HG03097 (cell line): ENCODE measurements around the gene NKD1.

ENCODE experiments used
- ATAC-seq: cut with Tn5 transposase; IDR thresholded peaks from one replicate; pipeline ENCODE4 v1.9.1; 2021; ENCODE audit not compliant: unreplicated experiment, low FRiP score

The NKD1 gene

DNA sequence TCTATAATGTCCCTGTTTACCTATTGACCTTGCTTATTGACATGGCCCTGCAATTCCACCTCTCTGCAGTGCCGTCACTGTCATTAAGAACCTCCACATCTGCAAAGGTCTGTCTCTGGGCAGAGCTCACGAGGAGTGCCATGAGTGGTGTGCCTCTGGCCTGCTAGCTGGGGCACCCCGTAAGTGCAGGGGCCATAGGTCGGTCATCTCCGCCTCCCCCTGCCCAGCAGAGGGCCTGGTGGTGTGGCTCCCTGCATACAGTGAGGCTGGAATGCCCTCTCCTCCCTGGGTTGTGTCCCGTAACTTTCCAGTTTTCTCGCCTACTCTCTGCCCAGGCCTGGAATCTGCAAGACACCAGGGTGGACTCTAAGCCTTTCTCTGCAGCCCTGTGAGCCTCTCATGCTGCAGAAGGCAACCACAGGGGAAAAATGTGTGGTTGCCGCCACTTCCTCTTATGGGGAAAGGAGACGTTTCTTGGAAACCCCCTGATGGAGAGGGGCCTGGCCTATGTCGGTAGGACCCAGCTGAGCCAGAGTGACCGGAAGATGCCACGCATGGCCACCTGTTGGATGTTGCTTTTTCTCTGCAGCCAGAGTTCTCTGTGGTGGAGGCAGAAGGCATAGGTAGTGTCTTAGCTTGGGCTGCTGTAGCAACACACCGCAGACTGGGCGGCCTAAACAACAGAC is 135.6 kb downstream of the NKD1 start:
- ATAC-seq, result peak; percentile 59

DNA sequence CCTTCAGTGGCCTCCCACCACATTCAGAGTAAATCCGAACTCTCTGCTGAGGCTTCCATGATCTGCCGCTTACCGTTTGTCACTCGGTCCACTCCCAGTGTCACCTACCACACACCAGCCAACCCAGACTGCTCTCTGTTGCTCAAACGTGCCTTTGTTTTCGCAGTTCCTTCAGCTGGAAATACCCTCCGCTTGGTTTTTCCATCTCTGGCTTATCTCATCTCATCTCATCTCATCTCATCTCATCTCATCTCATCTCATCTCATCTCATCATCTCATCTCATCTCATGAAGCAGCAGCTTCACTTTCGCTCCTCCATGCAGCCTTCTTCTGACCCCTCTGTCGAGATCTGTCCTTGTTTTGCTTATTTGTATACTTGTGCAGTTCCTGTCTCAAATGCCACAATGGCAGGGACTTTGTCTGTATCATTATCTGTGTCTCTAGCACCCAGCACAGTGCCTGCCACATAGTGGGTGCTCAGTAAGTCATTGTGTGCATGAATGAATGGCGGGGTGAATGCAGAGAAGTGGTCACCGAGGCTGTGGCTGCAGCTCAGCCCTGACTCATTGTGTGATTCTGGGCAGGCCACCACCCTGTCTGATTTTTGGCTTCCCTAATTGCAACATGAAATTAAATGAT is 136.7 kb downstream of the NKD1 start:
- ATAC-seq, result no peak

DNA sequence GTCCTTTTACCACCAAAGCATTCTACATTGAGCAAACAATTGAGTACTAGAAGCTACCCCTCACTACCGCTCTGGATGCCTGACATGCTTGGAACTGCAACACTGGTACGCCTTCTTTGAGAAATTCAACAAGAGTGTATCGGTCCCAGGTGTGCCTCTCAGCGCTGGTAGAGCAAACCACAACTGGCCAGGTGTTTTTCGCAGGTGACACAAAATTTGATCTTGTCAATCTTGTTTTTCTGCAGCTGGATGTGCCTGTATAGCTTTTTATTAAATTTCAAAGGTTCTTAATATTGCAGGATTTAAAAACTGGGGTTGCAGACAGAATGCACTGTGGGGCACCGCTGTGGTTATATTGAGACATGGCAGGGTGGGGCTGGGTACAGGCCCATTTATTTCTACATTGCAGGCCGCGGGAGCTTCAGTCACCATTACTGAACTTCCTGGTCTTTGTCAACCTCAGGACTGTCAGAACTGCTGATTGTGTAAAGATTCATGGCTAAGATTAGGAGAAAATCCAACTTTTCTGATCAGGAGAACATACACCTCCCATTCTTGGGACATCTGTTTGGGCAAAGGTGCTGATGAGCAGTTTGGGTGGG is 137.4 kb downstream of the NKD1 start:
- no peak for ATAC-seq

DNA sequence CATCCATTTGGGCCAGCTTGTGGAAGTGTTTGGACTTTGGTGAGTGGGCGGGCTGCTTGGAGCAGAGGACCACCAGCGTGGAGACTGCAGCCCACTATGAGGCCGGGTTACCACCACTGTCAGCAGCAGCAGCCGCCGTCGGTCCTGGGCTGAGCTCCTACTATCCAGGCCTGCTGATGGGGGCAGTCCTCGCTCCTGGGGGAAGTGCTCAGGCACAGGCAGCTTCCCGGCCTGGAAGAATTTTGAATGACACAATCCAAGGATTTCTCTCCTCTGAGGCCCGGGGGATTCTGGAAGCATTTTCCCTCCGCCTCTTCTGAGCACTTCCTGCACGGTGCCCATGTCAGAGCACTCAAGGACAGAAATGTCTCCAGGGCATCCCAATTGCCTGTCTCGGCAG is 139.9 kb downstream of the NKD1 start:
- no peak for ATAC-seq

DNA sequence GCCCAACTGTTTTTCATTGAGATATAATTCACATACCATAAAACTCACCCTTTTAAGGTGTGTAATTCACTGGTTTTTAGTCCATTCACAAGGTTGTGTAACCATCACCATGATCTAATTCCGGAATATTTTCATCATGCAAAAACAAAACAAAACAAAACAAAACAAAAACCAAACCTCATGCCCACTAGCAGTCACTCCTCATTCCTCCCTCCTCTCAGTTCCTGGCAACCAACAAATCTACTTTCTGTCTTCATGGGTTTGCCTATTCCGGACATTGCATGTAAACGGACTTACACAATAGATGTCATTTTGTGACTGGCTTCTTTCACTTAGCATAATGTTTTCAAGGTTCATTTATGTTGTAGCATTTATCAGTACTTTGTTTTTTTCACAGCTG is 140.7 kb downstream of the NKD1 start:
- no peak for ATAC-seq

DNA sequence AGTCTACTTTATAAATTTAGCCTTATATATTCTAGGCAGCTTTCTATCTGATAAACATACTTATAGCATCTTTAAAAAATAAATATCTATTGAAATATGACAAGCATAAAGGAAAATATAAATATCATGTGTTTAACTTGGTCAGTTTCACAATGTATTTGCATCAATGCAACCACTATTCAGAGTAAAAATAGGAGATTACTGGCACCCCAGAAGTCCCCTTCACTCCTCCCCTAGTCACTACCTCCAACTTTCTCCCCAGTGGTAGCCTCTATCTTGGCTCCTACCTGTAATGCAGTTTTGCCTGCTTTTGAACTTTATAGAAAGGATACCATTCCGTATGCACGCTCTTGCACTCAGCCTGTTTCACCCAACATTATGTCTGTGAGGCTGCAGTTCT is 142.0 kb downstream of the NKD1 start:
- ATAC-seq, result no peak

DNA sequence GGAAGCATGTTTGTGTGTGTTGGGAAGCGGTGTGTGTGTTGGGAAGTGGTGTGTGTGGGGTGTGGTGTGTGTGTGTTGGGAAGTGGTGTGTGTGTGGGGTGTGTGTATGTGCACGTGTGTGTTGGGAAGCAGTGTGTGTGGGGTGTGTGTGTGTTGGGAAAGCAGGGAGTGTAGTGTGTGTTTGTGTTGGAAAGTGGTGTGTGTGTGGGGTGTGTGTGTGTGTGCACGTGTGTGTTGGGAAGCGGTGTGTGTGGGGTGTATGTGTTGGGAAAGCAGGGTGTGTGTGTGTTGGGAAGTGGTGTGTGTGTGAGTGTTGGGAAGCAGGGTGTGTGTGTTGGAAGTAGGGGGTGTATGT is 144.4 kb downstream of the NKD1 start:
- ATAC-seq, result no peak

DNA sequence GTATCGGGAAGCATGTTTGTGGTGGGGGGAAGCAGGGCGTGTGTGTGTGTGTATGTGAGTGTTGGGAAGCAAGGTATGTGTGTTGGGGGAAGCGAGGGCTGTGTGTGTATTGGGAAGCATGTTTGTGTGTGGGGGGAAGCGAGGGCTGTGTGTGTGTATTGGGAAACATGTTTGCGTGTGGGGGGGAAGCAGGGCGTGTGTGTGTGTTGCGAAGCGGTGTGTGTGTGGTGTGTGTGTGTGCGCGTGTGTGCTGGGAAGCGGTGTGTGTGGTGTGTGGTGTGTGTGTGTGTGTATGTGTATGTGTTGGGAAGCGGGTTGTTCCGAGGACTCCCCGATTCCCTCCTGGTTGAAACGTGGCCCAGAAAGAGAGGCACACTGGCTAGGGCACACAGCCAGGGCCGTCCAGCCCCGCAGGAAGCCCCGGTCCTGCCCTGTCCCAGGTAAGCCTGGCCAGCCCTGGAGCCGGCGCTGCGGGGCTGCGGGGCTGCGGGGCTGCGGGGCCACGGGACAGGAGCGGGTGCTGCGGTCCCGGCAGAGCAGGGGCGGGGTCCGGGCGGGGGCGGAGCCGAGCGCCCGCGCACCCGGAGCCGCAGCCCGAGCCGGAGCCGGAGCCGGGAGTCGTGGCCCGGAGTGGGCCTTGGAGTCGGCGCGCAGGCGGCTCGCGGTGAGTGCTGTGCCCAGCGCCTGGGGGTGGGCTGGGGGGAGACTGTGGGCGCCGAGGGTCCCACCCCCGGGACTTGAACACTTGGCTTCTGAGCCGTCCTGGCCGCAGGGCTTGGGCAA is 145.0 kb downstream of the NKD1 start, which contains the start of gene NOD2:
Gene NOD2, plus strand, starts transcription at position 608 of the 783 bp plus-strand sequence. CDS start 5,890 bp downstream, outside the sequence.
- no peak for ATAC-seq

DNA sequence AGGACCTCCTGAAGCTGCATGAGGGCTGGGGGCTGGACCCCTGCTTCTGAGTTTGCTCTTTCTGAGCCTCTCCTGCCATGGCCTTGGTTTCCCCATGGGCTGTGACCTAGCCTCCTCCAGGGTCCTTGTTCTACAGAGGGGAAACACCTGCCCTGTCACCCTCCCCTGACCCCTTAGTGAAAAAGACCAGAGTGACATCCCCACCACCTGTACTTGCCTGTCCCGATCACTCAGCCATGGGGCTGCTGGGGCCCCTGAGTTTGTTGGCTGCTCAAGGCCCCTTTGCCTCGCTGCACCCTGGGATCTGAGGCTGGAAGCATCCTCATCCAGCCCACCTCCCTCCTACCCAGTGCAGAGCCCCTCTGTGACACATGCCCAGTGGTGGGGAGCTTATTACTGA is 146.0 kb downstream of the NKD1 start:
- no peak for ATAC-seq

DNA sequence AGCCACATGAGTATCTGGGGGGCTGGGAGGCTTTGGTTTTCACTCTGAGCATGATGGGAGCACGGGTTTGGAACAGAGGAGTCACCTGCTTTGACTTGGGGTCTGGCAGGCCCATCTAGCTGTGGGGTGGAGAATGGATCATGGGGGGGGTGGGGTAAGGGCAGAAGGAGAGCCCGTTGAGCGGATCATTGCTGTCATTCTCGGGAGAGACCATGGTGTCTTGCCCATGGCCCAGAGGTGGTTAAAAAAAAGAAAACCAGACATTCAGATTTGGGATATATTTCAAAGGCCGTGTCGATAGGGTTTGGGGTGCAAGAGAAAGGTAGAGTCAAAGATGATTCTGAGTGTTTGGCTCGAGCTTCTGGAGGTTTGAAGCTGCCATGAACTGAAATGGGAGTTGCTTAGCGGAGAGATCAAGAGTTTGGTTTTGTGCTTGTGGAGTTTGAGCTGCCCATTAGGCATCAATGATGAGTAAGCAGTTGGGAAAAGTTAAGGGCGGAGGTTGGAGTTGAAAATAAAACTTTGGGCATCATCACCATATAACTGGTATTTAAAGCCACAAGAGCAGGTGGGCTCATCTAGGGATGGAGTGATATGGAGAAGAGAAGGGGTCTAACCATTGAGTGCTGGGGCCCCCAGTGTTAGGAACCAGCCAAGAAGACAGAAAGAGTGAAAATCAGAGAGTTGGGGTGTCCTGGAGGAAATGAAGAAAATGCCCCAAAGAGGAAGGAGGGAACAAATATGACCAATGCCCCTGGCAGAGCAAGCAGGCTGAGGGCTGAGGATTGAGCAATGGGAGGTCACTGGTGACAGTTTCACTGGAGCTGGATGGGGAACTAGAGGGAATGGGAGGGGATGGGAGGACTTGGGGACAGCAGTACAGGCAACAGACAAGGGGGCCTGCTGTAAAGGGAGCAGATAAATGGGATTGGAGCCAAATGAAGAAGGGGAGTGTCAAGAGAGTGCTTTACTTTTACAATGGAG is 147.1 kb downstream of the NKD1 start:
- ATAC-seq, result no peak

DNA sequence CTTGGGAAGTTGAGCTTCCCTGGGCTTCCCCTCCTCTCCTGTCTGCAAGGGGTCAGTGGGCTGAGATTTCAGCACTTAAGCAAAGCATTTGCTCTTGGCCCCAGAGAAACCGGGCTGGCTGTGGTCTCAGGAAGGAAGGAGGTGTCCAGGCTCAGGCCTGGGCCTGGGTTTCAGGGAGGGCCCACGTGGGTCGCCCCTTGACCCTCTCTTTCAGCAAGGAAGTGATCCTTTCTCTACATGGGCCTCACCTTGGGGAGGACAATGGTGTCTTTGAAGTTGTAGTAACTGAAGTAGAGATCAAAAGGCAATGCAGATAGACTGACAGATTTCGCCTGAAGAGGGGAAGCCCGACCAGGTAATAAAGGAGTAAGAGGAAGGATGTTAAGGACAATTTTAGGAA is 147.9 kb downstream of the NKD1 start:
- peak; percentile 41 for ATAC-seq

DNA sequence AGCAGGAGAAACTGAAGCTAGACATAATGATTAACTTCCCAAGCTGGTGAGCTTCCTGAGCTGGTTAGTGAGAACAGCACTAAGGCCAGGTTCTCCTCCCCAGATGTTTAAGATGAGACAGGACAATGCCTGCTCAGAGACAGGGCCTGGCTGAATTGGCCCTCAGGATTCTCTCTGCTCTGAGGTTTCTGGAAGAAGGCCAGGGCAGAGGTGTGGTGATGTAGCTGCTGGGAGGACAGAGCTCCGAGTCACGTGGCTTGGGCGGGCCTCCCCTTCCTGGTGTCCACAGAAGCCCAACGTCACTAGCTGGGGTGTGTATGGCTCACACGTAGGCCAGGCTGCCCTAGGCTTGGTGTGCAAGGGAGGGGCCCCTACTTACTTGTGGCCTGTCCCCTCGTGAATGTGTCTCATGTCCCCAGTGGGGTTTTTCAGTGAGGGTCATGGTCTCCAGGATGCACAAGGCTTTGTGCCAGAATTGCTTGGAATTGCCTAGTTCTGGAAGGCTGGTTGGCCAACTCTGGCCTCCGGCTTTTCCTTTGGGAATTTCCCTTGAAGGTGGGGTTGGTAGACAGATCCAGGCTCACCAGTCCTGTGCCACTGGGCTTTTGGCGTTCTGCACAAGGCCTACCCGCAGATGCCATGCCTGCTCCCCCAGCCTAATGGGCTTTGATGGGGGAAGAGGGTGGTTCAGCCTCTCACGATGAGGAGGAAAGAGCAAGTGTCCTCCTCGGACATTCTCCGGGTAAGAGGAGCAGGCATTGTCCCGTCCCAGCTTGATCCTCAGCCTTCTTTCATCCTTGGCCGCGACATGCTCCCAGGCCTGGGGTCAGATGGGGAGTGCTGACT is 148.6 kb downstream of the NKD1 start:
- ATAC-seq, result peak; percentile 32

DNA sequence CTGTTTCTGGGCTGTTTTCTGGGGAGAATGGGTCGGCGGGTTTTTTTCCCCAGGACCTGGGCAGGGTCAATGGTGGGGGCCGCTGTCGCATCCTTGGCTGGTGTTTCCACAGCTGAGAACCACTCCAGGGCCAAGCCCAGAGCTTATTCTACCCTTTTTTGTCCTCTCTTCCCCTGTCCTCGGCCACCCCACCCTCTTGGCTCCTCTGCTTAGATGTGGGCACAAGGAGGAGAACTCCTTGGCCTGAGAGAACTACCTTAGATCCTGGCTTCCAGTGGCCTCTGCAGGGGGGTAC is 149.2 kb downstream of the NKD1 start:
- ATAC-seq, result no peak

DNA sequence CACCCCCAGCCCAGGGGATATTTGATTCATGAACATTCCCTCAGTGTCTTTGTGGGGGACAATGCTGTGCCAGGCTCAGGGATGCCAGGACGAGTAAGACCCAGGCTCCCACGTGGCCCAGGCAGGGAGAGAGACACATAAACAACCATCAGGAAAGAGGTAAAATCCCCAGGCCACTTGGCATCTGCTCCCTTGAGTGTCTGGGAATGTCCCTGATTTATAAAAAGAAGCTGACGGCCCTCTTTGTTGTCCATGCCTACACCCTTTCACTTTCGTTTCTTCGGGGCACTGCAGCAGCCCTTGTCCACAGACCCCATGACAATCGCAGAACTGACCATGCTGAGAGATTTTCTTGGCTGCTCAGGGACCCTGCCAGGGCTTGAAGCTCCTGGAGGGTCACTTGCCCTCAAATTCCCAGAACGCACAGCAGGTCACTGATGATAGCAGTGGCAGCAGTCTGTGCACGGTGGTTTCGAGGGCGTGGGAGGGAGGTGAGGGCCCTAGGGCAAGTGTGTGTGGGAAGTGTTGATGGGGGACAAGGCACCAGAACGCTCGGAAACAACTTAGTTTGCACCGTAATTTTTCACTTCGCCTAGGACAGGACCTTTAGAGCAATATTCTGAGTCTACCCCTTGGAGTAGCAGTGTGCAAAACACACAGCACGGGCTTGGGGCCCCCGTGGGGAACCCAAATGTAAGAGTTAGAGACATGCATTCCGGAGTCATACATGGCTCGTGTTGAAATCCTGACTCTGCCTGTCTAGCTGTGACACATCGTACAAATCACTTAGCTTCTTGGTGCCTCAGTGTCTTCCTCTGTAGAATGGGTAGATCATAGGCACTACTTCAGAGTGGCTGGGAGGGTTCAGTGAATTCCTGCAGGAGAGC is 149.9 kb downstream of the NKD1 start:
- ATAC-seq, result peak; percentile 44
